Esophagus muscularis mucosa (tissue), 4 donors: ENCODE measurements around the gene UBE2M. TPM values are rescaled to one million over a fixed set of nuclear protein-coding genes. Genes with fewer than 3 reads are reported as not detected.
A peak's percentile ranks its signal among the peaks of the same experiment; 100 is the strongest.
"Not testable (repeated sequence)": the region's sequence is repeated elsewhere in the genome, so short reads cannot be mapped to it uniquely, and the experiment has no call there.

Experiments
- DNase-seq: peaks from one replicate; pipeline ENCODE4 v3.0.0-alpha.2; 2017; ENCODE audit errors: extremely low spot score
- H3K27ac ChIP-seq, 4 donors: fragments of 200-600 bp; sonication (generic); replicated peaks in 1 of 4; 1 replicate in 3 of 4; 2 replicates in 1 of 4; pipeline ENCODE4 v1.5.1; 2016 to 2019; ENCODE audit warnings: mild to moderate bottlenecking in 1 of 4
- H3K27me3 ChIP-seq, 4 donors: fragments of 200-600 bp; sonication (generic); one replicate each; pipeline versions ENCODE4 v1.5.1 to v1.6.0; 2016 to 2019
- H3K36me3 ChIP-seq, 4 donors: fragments of 200-600 bp; sonication (generic); one replicate each; pipeline ENCODE4 v1.5.1; 2016 to 2019
- H3K4me1 ChIP-seq, 4 donors: fragments of 200-600 bp; sonication (generic); one replicate each; pipeline ENCODE4 v1.5.1; 2016 to 2019
- H3K4me3 ChIP-seq, 4 donors: fragments of 200-600 bp; sonication (generic); 1 replicate in 2 of 4; 2 replicates in 2 of 4; pipeline ENCODE4 v1.5.1; 2016 to 2019; ENCODE audit warnings: mild to moderate bottlenecking in 4 of 4, moderate library complexity in 1 of 4
- H3K9me3 ChIP-seq, 4 donors: fragments of 200-600 bp; sonication (generic); 1 replicate in 3 of 4; 2 replicates in 1 of 4; pipeline ENCODE4 v1.5.1; 2016 to 2019
- CTCF ChIP-seq, 3 experiments: fragments of 200-600 bp in 2 of 3; fragments of 450-650 bp in 1 of 3; sonication (generic) in 2 of 3; IDR thresholded peaks; one replicate each; pipeline ENCODE4 v1.5.1; 2017 to 2019; ENCODE audit warnings: antibody characterized with exemption in 3 of 3, mild to moderate bottlenecking in 2 of 3, moderate library complexity in 1 of 3
- EP300 ChIP-seq: sonication (generic); formaldehyde crosslinking; IDR thresholded peaks from one replicate; pipeline ENCODE4 v1.6.1; 2017; ENCODE audit warnings: antibody characterized with exemption
- POLR2A ChIP-seq: fragments of 450-650 bp; IDR thresholded peaks from one replicate; pipeline ENCODE4 v1.6.1; 2017; ENCODE audit warnings: antibody characterized with exemption, moderate library complexity, mild to moderate bottlenecking, low read depth
- POLR2AphosphoS5 ChIP-seq, 2 donors: sonication (generic); formaldehyde crosslinking; IDR thresholded peaks; one replicate each; pipeline ENCODE4 v1.6.1; 2017; ENCODE audit warnings: antibody characterized with exemption in 2 of 2
- WGBS: methylation state at CpG from one replicate; pipeline ENCODE4 v1.1.5; 2018; 5-methylcytosine and 5-hydroxymethylcytosine counted together
- intact Hi-C: fragments of 100-400 bp; cut with DNase I; formaldehyde crosslinking; loops from one replicate; pipeline ENCODE4 v1.15.1; 2023
- total RNA-seq, 4 donors: library from RNA; depleted of rRNA; stranded (reverse); fragments of >200 nt; gene quantifications; one replicate each; pipeline versions ENCODE4 v1.1.0 to v1.2.1, GENCODE V29; 2016

The UBE2M gene
- total RNA-seq, 4 donors from 2014 or later = 36.1 to 54.9 (median 45.8) TPM

- WGBS = 89% methylated on average over 11 of the region's 11 CpGs
Measured at GRCh38 chr19:58578012-58578925, 19.9 kb upstream of the UBE2M start.

GRCh38 chr19:58577581-58577980 is 19.2 kb upstream of the UBE2M start:
- H3K27ac ChIP-seq, H3K27me3 ChIP-seq, H3K9me3 ChIP-seq, H3K4me3 ChIP-seq, intact Hi-C loops, DNase-seq: not testable (repeated sequence)
- Histone ChIP-seq H3K4me1 (peaks cover 32 to 70% (median 56%) of the 10 kb centered on the region in 4 donors), H3K36me3 (peaks cover 11 to 20% (median 12%) of the 10 kb centered on the region in 4 donors)
- WGBS = 86% methylated on average over 2 of the region's 2 CpGs

More at GRCh38 chr19:58578012-58578925, 19.9 kb upstream of the UBE2M start:
- intact Hi-C loops = no loop called here
- Histone ChIP-seq H3K4me1 (peaks cover 32 to 70% (median 56%) of the 10 kb centered on the region in 4 donors), H3K27me3 (no peaks in the 10 kb centered on the region), H3K36me3 (peaks cover 15 to 27% (median 18%) of the 10 kb centered on the region in 4 donors), H3K27ac (peak overlapping the region in 1 of 4 donors; percentile 3), H3K4me3 (no peak overlapping the region), H3K9me3 (no peaks in the 10 kb centered on the region)
- no peak for DNase-seq
- TF ChIP-seq POLR2A (no peak), EP300 (no peak), CTCF (IDR thresholded peaks at IDR 0.05) (no peak), POLR2AphosphoS5 (IDR thresholded peaks at IDR 0.05) (no peak)

GRCh38 chr19:58575183-58576041 is 17.0 kb upstream of the UBE2M start:
- Histone ChIP-seq H3K27ac (peak overlapping the region; percentile 91 to 99 (median 96)), H3K36me3 (peaks cover 0 to 21% (median 10%) of the 10 kb centered on the region in 4 donors), H3K4me1 (peaks cover 26 to 70% (median 51%) of the 10 kb centered on the region in 4 donors), H3K4me3 (peak overlapping the region; percentile 82 to 90 (median 84)), H3K27me3 (no peaks in the 10 kb centered on the region), H3K9me3 (no peaks in the 10 kb centered on the region)
- DNase-seq = peak; percentile 97
- 0% methylated on average over 29 of the region's 66 CpGs for WGBS
- intact Hi-C loops = no loop called here
- TF ChIP-seq CTCF (IDR thresholded peaks at IDR 0.05) = peak in 1 of 3 experiments; percentile 24
- peak; percentile 53 for TF ChIP-seq POLR2A
- no peak for TF ChIP-seq EP300
- peak; percentile 84 to 89 for TF ChIP-seq POLR2AphosphoS5 (IDR thresholded peaks at IDR 0.05)

GRCh38 chr19:58573658-58574164 is 15.3 kb upstream of the UBE2M start:
- Histone ChIP-seq H3K27me3 (no peaks in the 10 kb centered on the region), H3K36me3 (peaks cover 0 to 38% (median 23%) of the 10 kb centered on the region in 4 donors), H3K4me3 (peak overlapping the region; percentile 64 to 87 (median 67)), H3K27ac (peak overlapping the region; percentile 91 to 99 (median 96)), H3K9me3 (no peaks in the 10 kb centered on the region), H3K4me1 (peaks cover 26 to 60% (median 50%) of the 10 kb centered on the region in 4 donors)
- DNase-seq = no peak
- TF ChIP-seq EP300 = no peak
- no peak for TF ChIP-seq POLR2A
- intact Hi-C loops = no loop called here
- WGBS = under 1% methylated on average over 20 of the region's 20 CpGs

- Histone ChIP-seq H3K36me3 (peaks cover 0 to 32% (median 25%) of the 10 kb centered on the region in 4 donors), H3K4me3 (peak within 1 kb of the TSS; percentile 64 to 87 (median 67)), H3K9me3 (no peaks in the 10 kb centered on the region), H3K27ac (peak within 1 kb of the TSS; percentile 91 to 99 (median 96)), H3K27me3 (no peaks in the 10 kb centered on the region), H3K4me1 (peaks cover 26 to 53% (median 45%) of the 10 kb centered on the region in 4 donors)
- DNase-seq = peak; percentile 100
- intact Hi-C loops = no loop called here
- peak; percentile 78 to 92 for TF ChIP-seq POLR2AphosphoS5 (IDR thresholded peaks at IDR 0.05)
- TF ChIP-seq CTCF (IDR thresholded peaks at IDR 0.05) = peak in 2 of 3 experiments; percentile 17 to 20
- TF ChIP-seq POLR2A = peak; percentile 33
- TF ChIP-seq EP300 = no peak
- WGBS = 0% methylated on average over 58 of the region's 75 CpGs
Measured at GRCh38 chr19:58572818-58573657, 14.6 kb upstream of the UBE2M start, which contains the start of gene MZF1. MZF1 (minus strand) TSS chr19:58573335; CDS start chr19:58571389, 1,946 bp downstream.
